ENCODE results near the gene FOXL1. TPM values are rescaled to one million over a fixed set of nuclear protein-coding genes. Genes with fewer than 3 reads are reported as not detected.

Gene FOXL1
- polyA plus RNA-seq, 2 of the 4 experiments (the other 2 are of a cell fraction): 0.48 to 0.70 TPM

DNA sequence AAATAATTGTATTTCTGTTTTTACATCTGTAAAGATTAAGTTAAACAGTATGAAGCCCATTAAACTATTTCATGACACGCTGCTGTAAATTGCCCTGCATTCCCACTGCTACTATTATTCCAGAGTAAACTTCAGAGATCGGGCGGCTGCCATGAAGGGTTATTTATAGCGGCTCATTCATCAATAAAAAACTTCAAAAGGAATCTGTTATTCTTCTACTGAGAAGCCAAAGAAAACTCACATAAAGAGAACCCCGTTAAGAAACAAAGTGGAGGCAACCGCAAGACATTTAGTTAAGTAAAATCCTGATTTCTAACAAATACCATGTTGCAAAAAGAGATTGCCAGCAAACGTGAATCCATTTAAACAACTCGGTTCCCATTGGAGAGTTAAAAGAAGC is 16.4 kb downstream of the FOXL1 start:
- FAIRE-seq (no peak), ATAC-seq (no peak), DNase-seq (ENCODE audit: low read depth in 1 of 2, low spot score in 1 of 2) (no peak)
- no peak overlapping the region for H3K4me3 ChIP-seq
- no peak overlapping the region for H3K27ac ChIP-seq
- ChIA-PET POLR2A (no interaction called here), CTCF (interaction anchor here (0.8 to 0.9 kb wide), 2 partner anchors 13 to 32 kb away, joined by 3 to 4 read pairs; no protein-coding TSS in a partner anchor)
- WGBS (ENCODE audit: missing lambda C conversion rate): 86% methylated on average over 8 of the region's 8 CpGs
- peaks cover 3% of the 10 kb centered on the region; the same call in 1 of the 3 replicates for H3K9me3 ChIP-seq
- no peak overlapping the region for H3K4me2 ChIP-seq
- peaks cover 15% of the 10 kb centered on the region for H3K4me1 ChIP-seq
- no peak for TF ChIP-seq RARB (CRISPR knock-in tag; IDR thresholded peaks at IDR 0.05)

DNA sequence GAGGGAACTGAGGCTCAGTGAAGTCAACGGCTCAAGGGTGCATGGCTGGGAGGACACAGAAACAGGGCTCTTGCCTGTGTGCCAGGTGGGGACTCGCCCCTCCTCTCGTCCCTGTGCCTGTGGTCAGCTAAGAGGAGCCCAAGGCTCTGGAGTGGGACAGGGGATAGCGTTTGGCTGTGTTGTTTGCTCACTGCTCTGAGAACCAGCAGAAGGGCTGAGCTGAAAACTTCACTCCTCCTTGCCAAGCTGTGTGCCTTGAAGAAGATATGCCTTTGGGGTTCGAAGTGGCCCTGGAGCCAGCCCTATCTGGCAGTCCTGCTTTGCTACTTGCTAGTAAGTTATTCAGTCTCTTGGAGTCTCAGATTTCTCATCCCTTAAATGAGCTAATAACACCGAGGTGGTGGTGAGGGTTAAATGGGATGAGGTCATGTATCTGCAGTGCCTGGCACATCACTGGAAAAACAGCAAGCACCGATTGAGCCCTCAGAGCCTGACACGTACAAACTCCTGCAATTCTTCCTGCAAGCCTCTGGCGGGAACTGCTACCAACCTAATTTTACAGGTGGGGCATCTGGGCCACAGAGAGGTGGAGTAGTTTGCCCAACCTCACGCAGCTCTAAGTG is 17.7 kb downstream of the FOXL1 start:
- 67% methylated on average over 10 of the region's 10 CpGs for WGBS (ENCODE audit: missing lambda C conversion rate)
- ChIA-PET POLR2A (no interaction called here), CTCF (no interaction called here)
- H3K27ac ChIP-seq: no peak overlapping the region
- no peak overlapping the region for H3K4me2 ChIP-seq
- DNase-seq (ENCODE audit: low read depth in 1 of 2, low spot score in 1 of 2) (no peak), FAIRE-seq (no peak), ATAC-seq (no peak)
- H3K4me3 ChIP-seq: no peak overlapping the region
- peaks cover 1% of the 10 kb centered on the region; the same call in 2 of the 3 replicates for H3K4me1 ChIP-seq
- H3K9me3 ChIP-seq: peaks cover 3% of the 10 kb centered on the region; the same call in 1 of the 3 replicates
- TF ChIP-seq HOXA7 (CRISPR knock-in tag; IDR thresholded peaks at IDR 0.05): no peak
- no peak for TF ChIP-seq HDAC2 (IDR thresholded peaks at IDR 0.05)
- no peak for TF ChIP-seq MAFK (IDR thresholded peaks at IDR 0.05; ENCODE audit: partially characterized antibody)
- TF ChIP-seq RARB (CRISPR knock-in tag; IDR thresholded peaks at IDR 0.05): no peak
- TF ChIP-seq, protein P1, sequence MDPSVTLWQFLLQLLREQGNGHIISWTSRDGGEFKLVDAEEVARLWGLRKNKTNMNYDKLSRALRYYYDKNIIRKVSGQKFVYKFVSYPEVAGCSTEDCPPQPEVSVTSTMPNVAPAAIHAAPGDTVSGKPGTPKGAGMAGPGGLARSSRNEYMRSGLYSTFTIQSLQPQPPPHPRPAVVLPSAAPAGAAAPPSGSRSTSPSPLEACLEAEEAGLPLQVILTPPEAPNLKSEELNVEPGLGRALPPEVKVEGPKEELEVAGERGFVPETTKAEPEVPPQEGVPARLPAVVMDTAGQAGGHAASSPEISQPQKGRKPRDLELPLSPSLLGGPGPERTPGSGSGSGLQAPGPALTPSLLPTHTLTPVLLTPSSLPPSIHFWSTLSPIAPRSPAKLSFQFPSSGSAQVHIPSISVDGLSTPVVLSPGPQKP (IDR thresholded peaks at IDR 0.05; ENCODE audit: low read depth, low read length): no peak
- no peak for TF ChIP-seq POLR2AphosphoS2 (conservative IDR thresholded peaks at IDR 0.05; ENCODE audit: low read length)
- TF ChIP-seq, protein P2, sequence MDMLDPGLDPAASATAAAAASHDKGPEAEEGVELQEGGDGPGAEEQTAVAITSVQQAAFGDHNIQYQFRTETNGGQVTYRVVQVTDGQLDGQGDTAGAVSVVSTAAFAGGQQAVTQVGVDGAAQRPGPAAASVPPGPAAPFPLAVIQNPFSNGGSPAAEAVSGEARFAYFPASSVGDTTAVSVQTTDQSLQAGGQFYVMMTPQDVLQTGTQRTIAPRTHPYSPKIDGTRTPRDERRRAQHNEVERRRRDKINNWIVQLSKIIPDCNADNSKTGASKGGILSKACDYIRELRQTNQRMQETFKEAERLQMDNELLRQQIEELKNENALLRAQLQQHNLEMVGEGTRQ (IDR thresholded peaks at IDR 0.05): no peak
- no peak for TF ChIP-seq FOSL2 (IDR thresholded peaks at IDR 0.05)
- TF ChIP-seq FOSL2 (CRISPR knock-in tag; IDR thresholded peaks at IDR 0.05): no peak
- TF ChIP-seq, protein P3, sequence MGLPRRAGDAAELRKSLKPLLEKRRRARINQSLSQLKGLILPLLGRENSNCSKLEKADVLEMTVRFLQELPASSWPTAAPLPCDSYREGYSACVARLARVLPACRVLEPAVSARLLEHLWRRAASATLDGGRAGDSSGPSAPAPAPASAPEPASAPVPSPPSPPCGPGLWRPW (IDR thresholded peaks at IDR 0.05): no peak
- TF ChIP-seq JUNB (IDR thresholded peaks at IDR 0.05): no peak
- TF ChIP-seq, protein P4, sequence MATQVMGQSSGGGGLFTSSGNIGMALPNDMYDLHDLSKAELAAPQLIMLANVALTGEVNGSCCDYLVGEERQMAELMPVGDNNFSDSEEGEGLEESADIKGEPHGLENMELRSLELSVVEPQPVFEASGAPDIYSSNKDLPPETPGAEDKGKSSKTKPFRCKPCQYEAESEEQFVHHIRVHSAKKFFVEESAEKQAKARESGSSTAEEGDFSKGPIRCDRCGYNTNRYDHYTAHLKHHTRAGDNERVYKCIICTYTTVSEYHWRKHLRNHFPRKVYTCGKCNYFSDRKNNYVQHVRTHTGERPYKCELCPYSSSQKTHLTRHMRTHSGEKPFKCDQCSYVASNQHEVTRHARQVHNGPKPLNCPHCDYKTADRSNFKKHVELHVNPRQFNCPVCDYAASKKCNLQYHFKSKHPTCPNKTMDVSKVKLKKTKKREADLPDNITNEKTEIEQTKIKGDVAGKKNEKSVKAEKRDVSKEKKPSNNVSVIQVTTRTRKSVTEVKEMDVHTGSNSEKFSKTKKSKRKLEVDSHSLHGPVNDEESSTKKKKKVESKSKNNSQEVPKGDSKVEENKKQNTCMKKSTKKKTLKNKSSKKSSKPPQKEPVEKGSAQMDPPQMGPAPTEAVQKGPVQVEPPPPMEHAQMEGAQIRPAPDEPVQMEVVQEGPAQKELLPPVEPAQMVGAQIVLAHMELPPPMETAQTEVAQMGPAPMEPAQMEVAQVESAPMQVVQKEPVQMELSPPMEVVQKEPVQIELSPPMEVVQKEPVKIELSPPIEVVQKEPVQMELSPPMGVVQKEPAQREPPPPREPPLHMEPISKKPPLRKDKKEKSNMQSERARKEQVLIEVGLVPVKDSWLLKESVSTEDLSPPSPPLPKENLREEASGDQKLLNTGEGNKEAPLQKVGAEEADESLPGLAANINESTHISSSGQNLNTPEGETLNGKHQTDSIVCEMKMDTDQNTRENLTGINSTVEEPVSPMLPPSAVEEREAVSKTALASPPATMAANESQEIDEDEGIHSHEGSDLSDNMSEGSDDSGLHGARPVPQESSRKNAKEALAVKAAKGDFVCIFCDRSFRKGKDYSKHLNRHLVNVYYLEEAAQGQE (IDR thresholded peaks at IDR 0.05): no peak

DNA sequence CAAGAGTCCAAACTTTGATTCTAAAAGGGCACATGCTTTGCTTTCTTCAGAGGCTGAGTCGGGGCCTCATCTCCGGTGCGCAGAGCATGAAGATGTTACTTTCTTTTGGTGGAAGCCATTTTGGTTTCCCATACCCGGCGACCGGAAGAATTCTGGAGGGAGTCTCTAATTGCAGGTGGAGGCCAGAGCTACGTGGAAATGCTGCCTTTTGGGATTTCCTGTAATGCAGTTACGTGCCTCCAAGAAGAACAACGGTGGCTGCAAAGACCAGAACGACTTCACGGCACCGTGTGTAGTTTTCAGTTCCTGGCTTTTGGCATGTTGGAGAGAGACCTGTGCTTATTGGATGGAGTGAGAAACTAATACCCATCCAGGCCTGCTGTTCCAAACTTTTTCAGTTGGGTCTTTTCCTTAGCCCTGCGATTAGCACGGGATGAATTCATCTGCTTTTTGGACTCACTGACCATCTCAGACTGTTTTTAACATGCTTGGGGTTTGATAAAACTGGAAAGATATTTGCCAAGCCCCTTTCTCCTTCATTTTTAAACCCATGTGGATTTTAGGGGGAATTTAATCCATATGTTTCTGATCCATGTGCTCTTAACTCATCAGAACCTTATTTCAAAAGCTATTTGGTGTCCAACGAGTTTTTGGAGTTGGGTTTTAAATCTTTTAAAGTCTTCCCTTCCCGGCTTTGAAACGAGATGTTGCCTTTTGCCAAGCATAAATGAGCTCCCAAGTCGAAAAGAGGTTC is 19.0 kb downstream of the FOXL1 start:
- no peak for FAIRE-seq
- H3K4me2 ChIP-seq: no peak overlapping the region
- TF ChIP-seq NFE2L2 (conservative IDR thresholded peaks at IDR 0.05; ENCODE audit: low read length) (no peak), ZFP36 (IDR thresholded peaks at IDR 0.05; ENCODE audit: borderline replicate concordance, partially characterized antibody) (no peak), CBX8 (IDR thresholded peaks at IDR 0.05) (no peak), HOXB13 (CRISPR knock-in tag; IDR thresholded peaks at IDR 0.05; ENCODE audit: low read depth) (no peak), NR3C1 (IDR thresholded peaks at IDR 0.05) (no peak)
- TF ChIP-seq, protein P5, sequence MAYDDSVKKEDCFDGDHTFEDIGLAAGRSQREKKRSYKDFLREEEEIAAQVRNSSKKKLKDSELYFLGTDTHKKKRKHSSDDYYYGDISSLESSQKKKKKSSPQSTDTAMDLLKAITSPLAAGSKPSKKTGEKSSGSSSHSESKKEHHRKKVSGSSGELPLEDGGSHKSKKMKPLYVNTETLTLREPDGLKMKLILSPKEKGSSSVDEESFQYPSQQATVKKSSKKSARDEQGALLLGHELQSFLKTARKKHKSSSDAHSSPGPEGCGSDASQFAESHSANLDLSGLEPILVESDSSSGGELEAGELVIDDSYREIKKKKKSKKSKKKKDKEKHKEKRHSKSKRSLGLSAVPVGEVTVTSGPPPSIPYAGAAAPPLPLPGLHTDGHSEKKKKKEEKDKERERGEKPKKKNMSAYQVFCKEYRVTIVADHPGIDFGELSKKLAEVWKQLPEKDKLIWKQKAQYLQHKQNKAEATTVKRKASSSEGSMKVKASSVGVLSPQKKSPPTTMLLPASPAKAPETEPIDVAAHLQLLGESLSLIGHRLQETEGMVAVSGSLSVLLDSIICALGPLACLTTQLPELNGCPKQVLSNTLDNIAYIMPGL (CRISPR knock-in tag; IDR thresholded peaks at IDR 0.05; ENCODE audit: borderline replicate concordance): no peak
- TF ChIP-seq, protein P1 (IDR thresholded peaks at IDR 0.05; ENCODE audit: low read depth, low read length): no peak
- peaks cover 3% of the 10 kb centered on the region; the same call in 1 of the 3 replicates for H3K9me3 ChIP-seq
- CTCF ChIA-PET: no interaction called here
- ATAC-seq: no peak
- H3K4me3 ChIP-seq: no peak overlapping the region
- DNase-seq (ENCODE audit: low read depth in 1 of 2, low spot score in 1 of 2): no peak
- POLR2A ChIA-PET: no interaction called here
- no peaks in the 10 kb centered on the region for H3K4me1 ChIP-seq
- 80% methylated on average over 18 of the region's 18 CpGs for WGBS (ENCODE audit: missing lambda C conversion rate)
- H3K27ac ChIP-seq: no peak overlapping the region
